GM12872 (cell line): ENCODE measurements around the gene SLC31A1.

Source experiments
- TF ChIP-seq, protein P1 (sequence below): IDR thresholded peaks from 3 replicates; pipeline ENCODE4 v1.5.1; 2011; ENCODE audit warnings: low read depth, mild to moderate bottlenecking, low read length, moderate library complexity; ENCODE audit not compliant: insufficient read depth

Gene SLC31A1

DNA sequence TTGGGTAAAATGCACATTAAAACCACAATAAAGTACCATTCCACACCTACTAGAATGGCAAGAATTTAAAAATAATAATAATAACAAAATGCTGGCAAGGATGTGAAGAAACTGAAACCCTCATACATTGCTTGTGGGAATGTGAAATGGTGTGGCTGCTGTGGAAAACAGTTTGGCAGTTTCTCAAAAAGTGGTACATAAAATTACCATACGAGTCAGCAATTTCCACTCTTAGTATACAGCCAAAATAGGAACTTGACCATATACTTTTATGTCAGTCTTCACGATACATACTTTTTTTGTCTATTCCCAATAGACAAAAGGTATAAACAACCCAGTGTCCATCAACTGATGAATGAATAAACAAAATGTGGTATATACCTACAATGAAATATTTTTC, 15.9 kb upstream of the SLC31A1 start:
- TF ChIP-seq, protein P1, sequence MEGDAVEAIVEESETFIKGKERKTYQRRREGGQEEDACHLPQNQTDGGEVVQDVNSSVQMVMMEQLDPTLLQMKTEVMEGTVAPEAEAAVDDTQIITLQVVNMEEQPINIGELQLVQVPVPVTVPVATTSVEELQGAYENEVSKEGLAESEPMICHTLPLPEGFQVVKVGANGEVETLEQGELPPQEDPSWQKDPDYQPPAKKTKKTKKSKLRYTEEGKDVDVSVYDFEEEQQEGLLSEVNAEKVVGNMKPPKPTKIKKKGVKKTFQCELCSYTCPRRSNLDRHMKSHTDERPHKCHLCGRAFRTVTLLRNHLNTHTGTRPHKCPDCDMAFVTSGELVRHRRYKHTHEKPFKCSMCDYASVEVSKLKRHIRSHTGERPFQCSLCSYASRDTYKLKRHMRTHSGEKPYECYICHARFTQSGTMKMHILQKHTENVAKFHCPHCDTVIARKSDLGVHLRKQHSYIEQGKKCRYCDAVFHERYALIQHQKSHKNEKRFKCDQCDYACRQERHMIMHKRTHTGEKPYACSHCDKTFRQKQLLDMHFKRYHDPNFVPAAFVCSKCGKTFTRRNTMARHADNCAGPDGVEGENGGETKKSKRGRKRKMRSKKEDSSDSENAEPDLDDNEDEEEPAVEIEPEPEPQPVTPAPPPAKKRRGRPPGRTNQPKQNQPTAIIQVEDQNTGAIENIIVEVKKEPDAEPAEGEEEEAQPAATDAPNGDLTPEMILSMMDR: no peak

DNA sequence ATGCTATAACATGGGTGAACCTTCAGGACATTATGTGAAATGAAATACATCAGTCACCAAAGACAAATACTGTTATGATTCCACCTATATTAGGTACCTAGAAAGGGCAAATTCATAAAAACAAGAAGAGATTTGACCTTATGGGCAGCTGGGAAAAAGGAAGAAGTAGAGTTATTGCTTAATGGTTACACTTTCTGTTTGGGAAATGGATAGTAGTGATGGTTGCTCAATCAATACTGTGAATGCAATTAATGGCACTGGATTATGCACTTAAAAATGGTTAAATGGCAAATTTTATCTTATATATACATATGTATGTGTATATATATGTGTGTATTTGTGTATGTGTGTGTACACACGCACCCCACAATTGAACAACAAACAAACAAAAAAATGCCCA, 15.5 kb upstream of the SLC31A1 start:
- TF ChIP-seq, protein P1: no peak

DNA sequence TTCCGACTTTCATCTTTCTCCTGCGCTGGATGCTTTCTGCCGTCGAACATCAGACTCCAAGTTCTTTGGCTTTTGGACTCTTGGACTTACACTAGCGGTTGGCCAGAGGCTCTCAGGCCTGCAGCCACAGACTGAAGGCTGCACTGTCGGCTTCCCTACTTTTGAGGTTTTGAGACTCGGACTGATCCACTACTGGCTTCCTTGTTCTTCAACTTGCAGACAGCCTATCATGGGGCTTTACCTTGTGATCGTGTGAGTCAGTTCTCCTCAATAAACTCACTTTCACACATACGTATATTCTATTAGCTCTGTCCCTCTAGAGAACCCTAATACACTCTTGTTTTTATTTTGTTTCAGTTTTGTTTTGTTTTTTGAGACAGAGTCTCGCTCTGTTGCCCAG, 10.5 kb upstream of the SLC31A1 start:
- TF ChIP-seq, protein P1: no peak

DNA sequence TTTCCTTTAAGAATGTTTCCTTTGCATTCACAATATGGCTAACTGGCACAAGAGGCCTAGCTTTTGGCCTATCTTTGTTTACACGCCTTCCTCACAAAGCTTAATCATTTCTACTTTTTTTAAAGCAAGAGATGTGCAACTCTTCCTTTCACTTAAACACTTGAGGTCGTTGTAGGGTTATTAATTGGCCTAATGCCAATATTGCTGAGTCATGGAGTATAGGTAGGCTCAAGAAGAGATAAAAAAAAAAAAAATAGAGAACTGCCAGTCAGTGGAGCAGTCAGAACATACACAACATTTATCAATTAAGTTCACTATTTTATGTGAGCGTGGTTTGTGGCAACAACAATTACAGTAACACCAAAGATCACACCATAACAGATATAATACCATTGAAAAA, 6.2 kb upstream of the SLC31A1 start:
- TF ChIP-seq, protein P1: no peak

DNA sequence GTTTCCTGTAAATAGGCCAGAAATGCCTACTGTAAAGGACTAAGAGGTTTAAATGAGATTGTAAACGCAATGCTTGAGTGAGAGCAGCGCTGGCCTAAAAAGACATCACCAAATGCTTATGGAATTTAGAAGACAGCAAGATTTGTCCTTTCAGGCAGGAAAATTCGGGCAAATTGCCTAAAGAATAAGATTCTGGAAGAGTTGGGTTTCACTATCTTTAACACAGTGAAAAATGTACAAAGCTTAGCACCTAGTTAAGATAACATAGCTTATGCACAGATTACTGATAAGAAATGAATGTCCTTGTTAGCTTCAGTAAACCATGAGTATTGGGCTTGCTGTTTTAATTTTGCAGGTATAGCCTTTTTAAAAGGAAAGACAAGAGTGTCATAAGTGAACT, 4.9 kb upstream of the SLC31A1 start:
- TF ChIP-seq, protein P1: no peak

DNA sequence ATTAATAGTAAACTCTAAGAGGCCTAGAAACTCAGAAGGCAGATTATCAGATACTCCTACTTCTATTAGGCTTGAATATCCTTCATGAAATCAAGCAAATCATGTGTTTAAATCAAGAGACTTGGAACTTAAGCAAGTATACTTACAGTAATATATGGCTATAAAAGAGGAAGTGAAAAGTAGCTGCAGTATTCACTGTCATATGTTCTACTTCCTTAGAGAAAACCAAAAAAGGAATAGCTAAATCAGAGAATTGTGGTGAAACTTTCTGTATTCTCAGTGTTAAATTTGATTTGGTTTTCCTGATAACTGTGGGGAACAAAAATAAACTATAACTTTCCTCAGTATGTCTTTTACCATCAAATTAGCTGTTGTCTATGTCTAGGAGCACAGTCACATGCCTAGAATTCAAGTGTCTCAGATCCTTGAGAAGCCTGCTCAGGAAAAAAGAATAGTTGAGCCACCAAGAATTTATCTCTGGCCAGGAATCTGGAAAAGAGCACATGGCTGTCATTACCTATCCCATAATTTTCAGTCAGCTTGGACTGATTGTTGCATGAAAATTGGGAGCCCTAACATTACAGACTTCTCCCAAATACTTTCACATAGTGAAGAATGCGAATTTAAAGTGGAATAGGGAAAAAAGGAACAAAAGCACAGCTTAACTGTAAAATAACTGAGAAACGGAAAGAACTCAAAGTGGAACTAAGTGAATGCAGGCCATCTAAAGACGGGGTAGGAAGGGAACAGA, 2.0 kb upstream of the SLC31A1 start:
- TF ChIP-seq, protein P1: no peak

DNA sequence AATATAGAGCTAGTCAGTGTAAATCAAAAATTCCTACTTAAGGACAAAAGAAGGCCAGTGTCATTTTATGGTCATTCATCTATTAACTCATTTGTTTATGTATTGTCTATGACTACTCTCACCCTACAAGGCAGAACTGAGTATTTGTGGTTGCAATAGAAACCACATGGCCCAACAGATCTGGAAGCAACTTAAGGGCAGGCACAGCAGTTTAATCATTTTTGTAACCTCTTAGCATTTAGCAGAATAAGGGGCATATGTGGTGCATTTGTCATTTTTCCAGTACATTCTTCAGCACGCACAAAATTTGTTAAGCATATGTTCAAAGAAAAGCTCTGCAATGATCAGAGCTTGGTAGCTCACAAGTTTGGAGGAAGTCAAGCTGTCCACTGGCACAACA, 1.4 kb upstream of the SLC31A1 start:
- TF ChIP-seq, protein P1: no peak
